ENCODE measurements around the gene NLGN1.

NLGN1 gene

GRCh38 chr3:173863551-173863950 is 466.0 kb downstream of the NLGN1 start:
- Histone ChIP-seq H3K4me1 (ENCODE audit: control extremely low read depth in 1 of 4, control insufficient read depth in 4 of 4, insufficient read depth in 4 of 4, low read length in 3 of 4) (no peaks in the 10 kb centered on the region), H3K27me3 (replicated peaks in 2 of 5; ENCODE audit: control insufficient read depth in 4 of 5, insufficient read depth in 5 of 5, low read length in 4 of 5) (no peaks in the 10 kb centered on the region), H3K9me3 (ENCODE audit: control extremely low read depth in 1 of 5, control insufficient read depth in 4 of 5, insufficient read depth in 2 of 5, low read depth in 1 of 5, low read length in 4 of 5) (no peaks in the 10 kb centered on the region), H3K4me3 (ENCODE audit: control insufficient read depth in 1 of 7, extremely low read depth in 1 of 7, insufficient read depth in 4 of 7, low read depth in 2 of 7, low read length in 6 of 7) (no peak overlapping the region), H3K27ac (ENCODE audit: insufficient read depth in 1 of 2, low read depth in 1 of 2, low read length in 2 of 2, poor library complexity in 1 of 2, severe bottlenecking in 2 of 2) (no peak overlapping the region), H3K36me3 (ENCODE audit: control insufficient read depth in 4 of 4, insufficient read depth in 4 of 4, low read length in 3 of 4) (no peaks in the 10 kb centered on the region)
- no peak for DNase-seq
- WGBS (ENCODE audit: insufficient coverage) = 90% methylated on average over 1 of the region's 2 CpGs
- CTCF ChIA-PET = no interaction called here
- POLR2A ChIA-PET = interaction anchor here (0.6 kb wide), 1 partner anchor 1563 kb away, joined by 5 read pairs; no protein-coding TSS in a partner anchor

- 13% methylated on average over 1 of the region's 7 CpGs for WGBS (ENCODE audit: insufficient coverage)
- ChIA-PET CTCF (no interaction called here), POLR2A (no interaction called here)
- no peaks in the 10 kb centered on the region for H3K4me1 ChIP-seq (ENCODE audit: control extremely low read depth in 1 of 4, control insufficient read depth in 4 of 4, insufficient read depth in 4 of 4, low read length in 3 of 4)
- H3K27me3 ChIP-seq (replicated peaks in 2 of 5; ENCODE audit: control insufficient read depth in 4 of 5, insufficient read depth in 5 of 5, low read length in 4 of 5) = no peaks in the 10 kb centered on the region
- no peak overlapping the region for H3K4me3 ChIP-seq (ENCODE audit: control insufficient read depth in 1 of 7, extremely low read depth in 1 of 7, insufficient read depth in 4 of 7, low read depth in 2 of 7, low read length in 6 of 7)
- peak in 2 of 3 donors; percentile 5 to 28 for DNase-seq
- H3K27ac ChIP-seq (ENCODE audit: insufficient read depth in 1 of 2, low read depth in 1 of 2, low read length in 2 of 2, poor library complexity in 1 of 2, severe bottlenecking in 2 of 2) = no peak overlapping the region
- H3K36me3 ChIP-seq (ENCODE audit: control insufficient read depth in 4 of 4, insufficient read depth in 4 of 4, low read length in 3 of 4) = no peaks in the 10 kb centered on the region
- no peaks in the 10 kb centered on the region for H3K9me3 ChIP-seq (ENCODE audit: control extremely low read depth in 1 of 5, control insufficient read depth in 4 of 5, insufficient read depth in 2 of 5, low read depth in 1 of 5, low read length in 4 of 5)
Observed at GRCh38 chr3:173865900-173866498, 468.5 kb downstream of the NLGN1 start.

- WGBS (ENCODE audit: insufficient coverage) = 98% methylated on average over 3 of the region's 3 CpGs
- H3K27me3 ChIP-seq (replicated peaks in 2 of 5; ENCODE audit: control insufficient read depth in 4 of 5, insufficient read depth in 5 of 5, low read length in 4 of 5) = no peaks in the 10 kb centered on the region
- CTCF ChIA-PET = no interaction called here
- no peak overlapping the region for H3K4me3 ChIP-seq (ENCODE audit: control insufficient read depth in 1 of 7, extremely low read depth in 1 of 7, insufficient read depth in 4 of 7, low read depth in 2 of 7, low read length in 6 of 7)
- no peaks in the 10 kb centered on the region for H3K36me3 ChIP-seq (ENCODE audit: control insufficient read depth in 4 of 4, insufficient read depth in 4 of 4, low read length in 3 of 4)
- DNase-seq = no peak
- H3K4me1 ChIP-seq (ENCODE audit: control extremely low read depth in 1 of 4, control insufficient read depth in 4 of 4, insufficient read depth in 4 of 4, low read length in 3 of 4) = no peaks in the 10 kb centered on the region
- H3K9me3 ChIP-seq (ENCODE audit: control extremely low read depth in 1 of 5, control insufficient read depth in 4 of 5, insufficient read depth in 2 of 5, low read depth in 1 of 5, low read length in 4 of 5) = no peaks in the 10 kb centered on the region
- POLR2A ChIA-PET = no interaction called here
- no peak overlapping the region for H3K27ac ChIP-seq (ENCODE audit: insufficient read depth in 1 of 2, low read depth in 1 of 2, low read length in 2 of 2, poor library complexity in 1 of 2, severe bottlenecking in 2 of 2)
Observed at GRCh38 chr3:173869766-173870165, 472.2 kb downstream of the NLGN1 start.

GRCh38 chr3:173870976-173871375 is 473.4 kb downstream of the NLGN1 start:
- no CpG with 5 or more reads among the region's 4 CpGs for WGBS (ENCODE audit: insufficient coverage)
- ChIA-PET CTCF (no interaction called here), POLR2A (no interaction called here)
- no peaks in the 10 kb centered on the region for H3K4me1 ChIP-seq (ENCODE audit: control extremely low read depth in 1 of 4, control insufficient read depth in 4 of 4, insufficient read depth in 4 of 4, low read length in 3 of 4)
- H3K36me3 ChIP-seq (ENCODE audit: control insufficient read depth in 4 of 4, insufficient read depth in 4 of 4, low read length in 3 of 4) = no peaks in the 10 kb centered on the region
- no peak overlapping the region for H3K4me3 ChIP-seq (ENCODE audit: control insufficient read depth in 1 of 7, extremely low read depth in 1 of 7, insufficient read depth in 4 of 7, low read depth in 2 of 7, low read length in 6 of 7)
- H3K27me3 ChIP-seq (replicated peaks in 2 of 5; ENCODE audit: control insufficient read depth in 4 of 5, insufficient read depth in 5 of 5, low read length in 4 of 5) = no peaks in the 10 kb centered on the region
- no peak for DNase-seq
- H3K9me3 ChIP-seq (ENCODE audit: control extremely low read depth in 1 of 5, control insufficient read depth in 4 of 5, insufficient read depth in 2 of 5, low read depth in 1 of 5, low read length in 4 of 5) = no peaks in the 10 kb centered on the region
- no peak overlapping the region for H3K27ac ChIP-seq (ENCODE audit: insufficient read depth in 1 of 2, low read depth in 1 of 2, low read length in 2 of 2, poor library complexity in 1 of 2, severe bottlenecking in 2 of 2)

GRCh38 chr3:173875790-173876189 is 478.2 kb downstream of the NLGN1 start:
- Histone ChIP-seq H3K36me3 (ENCODE audit: control insufficient read depth in 4 of 4, insufficient read depth in 4 of 4, low read length in 3 of 4) (no peaks in the 10 kb centered on the region), H3K27me3 (replicated peaks in 2 of 5; ENCODE audit: control insufficient read depth in 4 of 5, insufficient read depth in 5 of 5, low read length in 4 of 5) (no peaks in the 10 kb centered on the region), H3K4me1 (ENCODE audit: control extremely low read depth in 1 of 4, control insufficient read depth in 4 of 4, insufficient read depth in 4 of 4, low read length in 3 of 4) (no peaks in the 10 kb centered on the region), H3K4me3 (ENCODE audit: control insufficient read depth in 1 of 7, extremely low read depth in 1 of 7, insufficient read depth in 4 of 7, low read depth in 2 of 7, low read length in 6 of 7) (no peak overlapping the region), H3K27ac (ENCODE audit: insufficient read depth in 1 of 2, low read depth in 1 of 2, low read length in 2 of 2, poor library complexity in 1 of 2, severe bottlenecking in 2 of 2) (no peak overlapping the region), H3K9me3 (ENCODE audit: control extremely low read depth in 1 of 5, control insufficient read depth in 4 of 5, insufficient read depth in 2 of 5, low read depth in 1 of 5, low read length in 4 of 5) (no peaks in the 10 kb centered on the region)
- CTCF ChIA-PET = no interaction called here
- POLR2A ChIA-PET = no interaction called here
- no peak for DNase-seq

GRCh38 chr3:173876476-173876875 is 478.9 kb downstream of the NLGN1 start:
- no peak overlapping the region for H3K27ac ChIP-seq (ENCODE audit: insufficient read depth in 1 of 2, low read depth in 1 of 2, low read length in 2 of 2, poor library complexity in 1 of 2, severe bottlenecking in 2 of 2)
- CTCF ChIA-PET = no interaction called here
- no peaks in the 10 kb centered on the region for H3K36me3 ChIP-seq (ENCODE audit: control insufficient read depth in 4 of 4, insufficient read depth in 4 of 4, low read length in 3 of 4)
- H3K27me3 ChIP-seq (replicated peaks in 2 of 5; ENCODE audit: control insufficient read depth in 4 of 5, insufficient read depth in 5 of 5, low read length in 4 of 5) = no peaks in the 10 kb centered on the region
- no peaks in the 10 kb centered on the region for H3K4me1 ChIP-seq (ENCODE audit: control extremely low read depth in 1 of 4, control insufficient read depth in 4 of 4, insufficient read depth in 4 of 4, low read length in 3 of 4)
- POLR2A ChIA-PET = no interaction called here
- H3K4me3 ChIP-seq (ENCODE audit: control insufficient read depth in 1 of 7, extremely low read depth in 1 of 7, insufficient read depth in 4 of 7, low read depth in 2 of 7, low read length in 6 of 7) = no peak overlapping the region
- DNase-seq = no peak
- peaks cover 0 to under 1% (median 0%) of the 10 kb centered on the region in 5 experiments for H3K9me3 ChIP-seq (ENCODE audit: control extremely low read depth in 1 of 5, control insufficient read depth in 4 of 5, insufficient read depth in 2 of 5, low read depth in 1 of 5, low read length in 4 of 5)

GRCh38 chr3:173887888-173888287 is 490.3 kb downstream of the NLGN1 start:
- POLR2A ChIA-PET = no interaction called here
- no peak for DNase-seq
- CTCF ChIA-PET = interaction anchor here (1.2 kb wide), 1 partner anchor 14 kb away, joined by 3 read pairs; no protein-coding TSS in a partner anchor
- Histone ChIP-seq H3K4me1 (ENCODE audit: control extremely low read depth in 1 of 4, control insufficient read depth in 4 of 4, insufficient read depth in 4 of 4, low read length in 3 of 4) (peaks cover 0 to 6% (median 2%) of the 10 kb centered on the region in 4 experiments), H3K4me3 (ENCODE audit: control insufficient read depth in 1 of 7, extremely low read depth in 1 of 7, insufficient read depth in 4 of 7, low read depth in 2 of 7, low read length in 6 of 7) (no peak overlapping the region), H3K27me3 (replicated peaks in 2 of 5; ENCODE audit: control insufficient read depth in 4 of 5, insufficient read depth in 5 of 5, low read length in 4 of 5) (no peaks in the 10 kb centered on the region), H3K36me3 (ENCODE audit: control insufficient read depth in 4 of 4, insufficient read depth in 4 of 4, low read length in 3 of 4) (no peaks in the 10 kb centered on the region), H3K9me3 (ENCODE audit: control extremely low read depth in 1 of 5, control insufficient read depth in 4 of 5, insufficient read depth in 2 of 5, low read depth in 1 of 5, low read length in 4 of 5) (peaks cover 0 to 2% (median 0%) of the 10 kb centered on the region in 5 experiments), H3K27ac (ENCODE audit: insufficient read depth in 1 of 2, low read depth in 1 of 2, low read length in 2 of 2, poor library complexity in 1 of 2, severe bottlenecking in 2 of 2) (no peak overlapping the region)

All from common myeloid progenitor, CD34-positive (primary cell).